IPS-18c (cell line): ENCODE data around the gene PRDX4.
"Not testable (repeated sequence)": the region's sequence is repeated elsewhere in the genome, so short reads cannot be mapped to it uniquely, and the experiment has no call there.

Experiments
- H3K4me3 ChIP-seq: 2 replicates; pipeline ENCODE4 v1.7.0; 2013; ENCODE audit warnings: low read depth, mild to moderate bottlenecking, low read length, moderate library complexity; ENCODE audit not compliant: insufficient read depth
- H3K9me3 ChIP-seq: one replicate; pipeline ENCODE4 v1.6.1; 2013; ENCODE audit warnings: mild to moderate bottlenecking, low read length, moderate library complexity; ENCODE audit not compliant: control insufficient read depth, insufficient read depth

The PRDX4 gene

GRCh38 chrX:23662853-23663252, 4.4 kb upstream of the PRDX4 start:
- Histone ChIP-seq H3K9me3 (no peaks in the 10 kb centered on the region), H3K4me3 (no peak overlapping the region)

GRCh38 chrX:23664496-23664895, 2.8 kb upstream of the PRDX4 start:
- H3K9me3 ChIP-seq = no peaks in the 10 kb centered on the region
- H3K4me3 ChIP-seq = no peak overlapping the region

GRCh38 chrX:23666282-23666681, 1.0 kb upstream of the PRDX4 start:
- no peak overlapping the region for H3K4me3 ChIP-seq
- no peaks in the 10 kb centered on the region for H3K9me3 ChIP-seq

GRCh38 chrX:23668335-23668734, 1.0 kb downstream of the PRDX4 start:
- Histone ChIP-seq H3K9me3 (no peaks in the 10 kb centered on the region), H3K4me3 (peak overlapping the region; percentile 82)

- no peak overlapping the region for H3K4me3 ChIP-seq
Observed at GRCh38 chrX:23670528-23670927, 3.2 kb downstream of the PRDX4 start.

GRCh38 chrX:23673108-23673507, 5.8 kb downstream of the PRDX4 start:
- Histone ChIP-seq H3K9me3 (no peaks in the 10 kb centered on the region), H3K4me3 (no peak overlapping the region)

More at GRCh38 chrX:23670528-23670927, 3.2 kb downstream of the PRDX4 start:
- H3K9me3 ChIP-seq = no peaks in the 10 kb centered on the region

GRCh38 chrX:23676486-23676885, 9.2 kb downstream of the PRDX4 start:
- not testable (repeated sequence) for H3K4me3 ChIP-seq, H3K9me3 ChIP-seq

- no peaks in the 10 kb centered on the region for H3K9me3 ChIP-seq
- no peak overlapping the region for H3K4me3 ChIP-seq
Observed at GRCh38 chrX:23692166-23692565, 24.9 kb downstream of the PRDX4 start.

GRCh38 chrX:23694606-23695005, 27.3 kb downstream of the PRDX4 start:
- H3K9me3 ChIP-seq = no peaks in the 10 kb centered on the region
- no peak overlapping the region for H3K4me3 ChIP-seq

- Histone ChIP-seq H3K9me3 (no peaks in the 10 kb centered on the region), H3K4me3 (no peak overlapping the region)
Observed at GRCh38 chrX:23699636-23700194, 32.4 kb downstream of the PRDX4 start.

- no peak overlapping the region for H3K4me3 ChIP-seq
Observed at GRCh38 chrX:23704673-23705206, 37.4 kb downstream of the PRDX4 start.

GRCh38 chrX:23705235-23705634, 37.9 kb downstream of the PRDX4 start:
- no peaks in the 10 kb centered on the region for H3K9me3 ChIP-seq
- no peak overlapping the region for H3K4me3 ChIP-seq

More at GRCh38 chrX:23704673-23705206, 37.4 kb downstream of the PRDX4 start:
- no peaks in the 10 kb centered on the region for H3K9me3 ChIP-seq

- no peak overlapping the region for H3K4me3 ChIP-seq
- no peaks in the 10 kb centered on the region for H3K9me3 ChIP-seq
Observed at GRCh38 chrX:23720117-23720677, 52.9 kb downstream of the PRDX4 start.

- Histone ChIP-seq H3K9me3 (no peaks in the 10 kb centered on the region), H3K4me3 (no peak overlapping the region)
Observed at GRCh38 chrX:23726191-23726590, 58.9 kb downstream of the PRDX4 start.

- no peaks in the 10 kb centered on the region for H3K9me3 ChIP-seq
- H3K4me3 ChIP-seq = no peak overlapping the region
Observed at GRCh38 chrX:23727206-23727605, 59.9 kb downstream of the PRDX4 start.

- Histone ChIP-seq H3K9me3 (no peaks in the 10 kb centered on the region), H3K4me3 (no peak overlapping the region)
Observed at GRCh38 chrX:23729214-23729613, 61.9 kb downstream of the PRDX4 start.

GRCh38 chrX:23731951-23732350, 64.7 kb downstream of the PRDX4 start:
- H3K4me3 ChIP-seq = no peak overlapping the region
- H3K9me3 ChIP-seq = no peaks in the 10 kb centered on the region

GRCh38 chrX:23732704-23733103, 65.4 kb downstream of the PRDX4 start:
- Histone ChIP-seq H3K9me3 (no peaks in the 10 kb centered on the region), H3K4me3 (no peak overlapping the region)
